ENCODE data around the gene UBTD1. TPM values are rescaled to one million over a fixed set of nuclear protein-coding genes. Genes with fewer than 3 reads are reported as not detected.
"Not testable (repeated sequence)": the region's sequence is repeated elsewhere in the genome, so short reads cannot be mapped to it uniquely, and the experiment has no call there.

The UBTD1 gene
- total and polyA plus RNA-seq, 3 donors from 2014 or later = 74.1 to 143 (median 111) TPM

DNA sequence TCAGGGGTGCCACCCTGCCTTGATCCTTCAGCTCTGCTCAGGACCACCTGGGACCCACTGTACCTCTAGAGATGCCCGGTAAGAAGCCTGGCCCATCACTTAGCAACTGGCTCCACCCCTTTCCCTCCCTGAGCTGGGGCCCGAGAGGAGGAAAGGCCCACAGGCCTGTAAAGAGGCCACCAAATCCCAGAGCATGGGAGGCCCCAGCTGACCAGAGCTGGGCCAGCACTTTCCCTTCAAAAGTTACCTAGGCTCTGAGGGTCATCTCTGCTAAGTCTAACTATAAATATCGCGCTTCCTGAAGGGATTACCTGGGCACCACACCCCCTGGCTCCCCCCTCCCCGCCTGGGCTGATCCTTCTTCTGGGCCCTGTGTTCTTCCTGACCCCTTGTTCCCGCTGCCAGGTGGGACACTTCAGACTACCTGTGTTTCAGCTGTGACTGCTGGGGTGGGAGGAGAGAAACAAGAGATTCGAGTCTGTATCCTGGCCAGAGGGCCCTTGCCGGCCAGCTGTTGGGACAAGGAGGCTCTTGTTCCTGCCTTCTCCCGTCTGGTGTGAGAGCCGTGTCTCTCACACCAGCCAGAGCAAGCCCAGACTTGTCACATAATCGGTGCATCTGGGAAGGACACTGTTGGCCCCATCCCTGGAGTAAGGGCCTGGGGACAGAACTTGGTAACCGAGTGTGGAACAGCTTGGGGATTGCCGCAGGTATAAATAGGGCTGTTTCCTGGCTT, 51.0 kb downstream of the UBTD1 start:
- H3K4me1 ChIP-seq = peaks cover 40% of the 10 kb centered on the region
- intact Hi-C loops (cut with DNase I; ENCODE audit: low total_unique reads) = loop anchor here (10.0 kb wide), 1 partner anchor 85 kb away; no protein-coding TSS in a partner anchor
- H3K27me3 ChIP-seq = no peaks in the 10 kb centered on the region
- no peak overlapping the region for H3K4me3 ChIP-seq
- DNase-seq = peak; percentile 54
- no peaks in the 10 kb centered on the region for H3K36me3 ChIP-seq (ENCODE audit: low read depth, missing control alignments)
- no peaks in the 10 kb centered on the region for H3K9me3 ChIP-seq
- H3K27ac ChIP-seq = peak overlapping the region; percentile 64 to 83
- TF ChIP-seq, protein P1, sequence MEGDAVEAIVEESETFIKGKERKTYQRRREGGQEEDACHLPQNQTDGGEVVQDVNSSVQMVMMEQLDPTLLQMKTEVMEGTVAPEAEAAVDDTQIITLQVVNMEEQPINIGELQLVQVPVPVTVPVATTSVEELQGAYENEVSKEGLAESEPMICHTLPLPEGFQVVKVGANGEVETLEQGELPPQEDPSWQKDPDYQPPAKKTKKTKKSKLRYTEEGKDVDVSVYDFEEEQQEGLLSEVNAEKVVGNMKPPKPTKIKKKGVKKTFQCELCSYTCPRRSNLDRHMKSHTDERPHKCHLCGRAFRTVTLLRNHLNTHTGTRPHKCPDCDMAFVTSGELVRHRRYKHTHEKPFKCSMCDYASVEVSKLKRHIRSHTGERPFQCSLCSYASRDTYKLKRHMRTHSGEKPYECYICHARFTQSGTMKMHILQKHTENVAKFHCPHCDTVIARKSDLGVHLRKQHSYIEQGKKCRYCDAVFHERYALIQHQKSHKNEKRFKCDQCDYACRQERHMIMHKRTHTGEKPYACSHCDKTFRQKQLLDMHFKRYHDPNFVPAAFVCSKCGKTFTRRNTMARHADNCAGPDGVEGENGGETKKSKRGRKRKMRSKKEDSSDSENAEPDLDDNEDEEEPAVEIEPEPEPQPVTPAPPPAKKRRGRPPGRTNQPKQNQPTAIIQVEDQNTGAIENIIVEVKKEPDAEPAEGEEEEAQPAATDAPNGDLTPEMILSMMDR (IDR thresholded peaks at IDR 0.05) = no peak
- no peak for TF ChIP-seq POLR2A (IDR thresholded peaks at IDR 0.05)
- 42 to 53% methylated on average over 6 to 13 of the region's 13 CpGs for WGBS, 2 donors

DNA sequence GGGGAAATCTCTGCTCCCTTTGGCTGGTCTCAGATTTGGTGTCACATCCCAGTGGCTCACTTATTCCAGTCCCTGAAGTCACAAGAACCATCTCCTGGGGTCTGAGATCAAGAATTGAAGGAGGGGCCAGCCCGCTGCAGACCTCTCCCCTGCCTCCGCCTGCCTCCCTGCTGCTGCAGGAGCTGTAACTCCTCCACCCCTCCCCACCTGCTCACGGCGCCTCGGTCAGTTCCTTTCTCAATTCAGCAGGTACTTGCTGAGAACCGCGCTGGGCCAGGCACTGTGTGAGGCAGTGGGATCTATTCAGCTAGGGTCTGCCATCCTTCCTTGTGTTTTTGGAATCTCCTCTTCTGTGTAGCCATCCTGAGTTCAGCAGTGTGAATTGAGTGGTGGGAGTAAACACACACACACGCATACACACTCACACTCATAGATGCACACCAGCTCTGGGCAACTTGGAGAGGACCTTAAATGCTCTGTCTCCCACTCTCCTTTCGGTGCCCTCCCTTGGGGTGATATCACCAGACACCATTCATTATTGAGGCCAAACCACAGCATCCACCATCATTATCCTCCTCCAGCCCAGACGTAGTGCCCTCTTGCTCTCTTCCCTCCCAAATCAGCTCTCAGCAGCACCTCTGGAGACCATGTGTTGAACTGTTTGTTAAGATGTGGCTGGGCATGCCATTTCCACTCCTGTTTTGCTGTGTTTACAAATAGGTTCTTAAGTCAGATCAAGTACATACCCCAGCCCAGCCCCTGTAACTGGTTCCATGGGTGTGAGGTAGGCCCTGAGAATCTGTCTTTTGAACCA, 51.8 kb downstream of the UBTD1 start:
- Histone ChIP-seq H3K27me3 (no peaks in the 10 kb centered on the region), H3K9me3 (no peaks in the 10 kb centered on the region), H3K4me3 (no peak overlapping the region), H3K36me3 (ENCODE audit: low read depth, missing control alignments) (no peaks in the 10 kb centered on the region), H3K4me1 (peaks cover 38% of the 10 kb centered on the region), H3K27ac (peak overlapping the region; percentile 64 to 83)
- WGBS, 2 donors = 71 to 90% methylated on average over 6 to 10 of the region's 10 CpGs
- intact Hi-C loops (cut with DNase I; ENCODE audit: low total_unique reads) = no loop called here
- TF ChIP-seq, protein P1 (IDR thresholded peaks at IDR 0.05) = no peak
- TF ChIP-seq POLR2A (IDR thresholded peaks at IDR 0.05) = no peak
- no peak for DNase-seq

DNA sequence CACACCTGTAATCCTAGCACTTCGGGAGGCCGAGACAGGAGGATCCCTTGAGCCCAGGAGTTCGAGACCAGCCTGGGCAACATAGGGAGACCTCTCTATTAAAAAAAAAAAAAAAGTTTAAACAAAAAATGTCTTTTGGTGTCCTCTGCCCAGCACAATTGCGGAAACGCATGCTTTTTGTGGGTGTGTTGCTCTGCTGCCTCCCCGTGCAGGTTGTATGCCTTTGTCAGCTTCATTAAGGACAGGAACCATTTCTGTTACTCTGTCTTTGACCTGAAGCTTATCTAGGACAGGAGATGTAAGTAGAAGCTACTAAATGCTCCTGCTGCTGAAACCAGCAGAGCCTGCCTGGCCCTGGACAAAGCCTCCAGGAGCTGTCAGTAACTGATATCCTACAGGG, 52.5 kb downstream of the UBTD1 start:
- 89 to 91% methylated on average over 6 of the region's 6 CpGs for WGBS, 2 donors

DNA sequence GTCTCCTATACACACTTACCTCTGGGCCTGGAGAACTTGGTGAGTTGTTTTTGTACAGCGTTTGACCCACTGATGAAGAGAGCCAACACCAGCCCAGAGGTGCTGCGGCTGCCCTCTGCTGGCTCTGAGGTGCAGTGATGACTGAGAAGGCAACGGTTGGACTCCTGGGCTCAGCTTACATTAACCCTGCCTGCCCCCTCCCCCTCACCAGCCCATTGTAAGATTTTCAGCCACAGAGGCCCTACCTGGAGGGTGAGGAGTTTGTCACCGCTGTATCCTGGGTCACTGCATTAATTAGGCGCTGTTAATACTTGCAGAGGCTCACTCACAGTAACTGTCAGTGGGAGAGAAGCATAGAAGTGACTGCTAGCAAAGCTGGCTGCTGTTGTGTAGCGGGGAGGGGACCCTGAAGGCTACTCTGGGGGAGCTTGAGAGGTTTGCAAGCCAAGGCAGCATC, 54.9 kb downstream of the UBTD1 start:
- Histone ChIP-seq H3K4me1 (peaks cover 26% of the 10 kb centered on the region), H3K4me3 (no peak overlapping the region), H3K9me3 (no peaks in the 10 kb centered on the region), H3K27me3 (no peaks in the 10 kb centered on the region), H3K27ac (no peak overlapping the region), H3K36me3 (ENCODE audit: low read depth, missing control alignments) (no peaks in the 10 kb centered on the region)
- TF ChIP-seq, protein P1 (IDR thresholded peaks at IDR 0.05) = peak; percentile 42 to 70 (median 51)
- TF ChIP-seq POLR2A (IDR thresholded peaks at IDR 0.05) = no peak
- DNase-seq = peak; percentile 77
- WGBS, 2 donors = 21 to 22% methylated on average over 5 to 6 of the region's 6 CpGs
- intact Hi-C loops (cut with DNase I; ENCODE audit: low total_unique reads) = no loop called here

More for the DNA sequence above, 52.5 kb downstream of the UBTD1 start:
- H3K36me3 ChIP-seq (ENCODE audit: low read depth, missing control alignments) = no peaks in the 10 kb centered on the region
- no peaks in the 10 kb centered on the region for H3K9me3 ChIP-seq
- no peak for TF ChIP-seq POLR2A (IDR thresholded peaks at IDR 0.05)
- TF ChIP-seq, protein P1 (IDR thresholded peaks at IDR 0.05) = no peak
- H3K4me3 ChIP-seq = no peak overlapping the region
- intact Hi-C loops (cut with DNase I; ENCODE audit: low total_unique reads) = no loop called here
- H3K4me1 ChIP-seq = peaks cover 36% of the 10 kb centered on the region
- no peak for DNase-seq
- H3K27me3 ChIP-seq = no peaks in the 10 kb centered on the region
- H3K27ac ChIP-seq = no peak overlapping the region

DNA sequence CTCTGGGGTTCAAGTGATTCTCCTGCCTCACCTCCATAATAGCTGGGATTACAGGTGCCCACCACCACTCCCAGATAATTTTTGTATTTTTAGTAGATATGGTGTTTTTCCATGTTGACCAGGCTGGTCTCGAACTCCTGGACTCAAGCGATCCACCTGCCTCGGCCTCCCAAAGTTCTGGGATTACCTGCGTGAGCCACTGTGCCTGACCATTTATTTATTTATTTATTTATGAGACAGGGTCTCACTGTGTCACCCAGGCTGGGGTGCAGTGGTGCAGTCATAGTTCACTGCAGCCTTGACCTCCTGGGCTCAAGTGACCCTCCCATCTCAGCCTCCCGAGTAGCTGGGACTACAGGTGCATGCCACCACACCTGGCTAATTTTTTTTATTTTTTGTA, 55.6 kb downstream of the UBTD1 start:
- DNase-seq; H3K27ac ChIP-seq; H3K27me3 ChIP-seq; H3K9me3 ChIP-seq; intact Hi-C loops (cut with DNase I; ENCODE audit: low total_unique reads); H3K36me3 ChIP-seq (ENCODE audit: low read depth, missing control alignments); H3K4me3 ChIP-seq: not testable (repeated sequence)
- WGBS, 2 donors = 85 to 96% methylated on average over 5 of the region's 5 CpGs
- peaks cover 19% of the 10 kb centered on the region for H3K4me1 ChIP-seq

DNA sequence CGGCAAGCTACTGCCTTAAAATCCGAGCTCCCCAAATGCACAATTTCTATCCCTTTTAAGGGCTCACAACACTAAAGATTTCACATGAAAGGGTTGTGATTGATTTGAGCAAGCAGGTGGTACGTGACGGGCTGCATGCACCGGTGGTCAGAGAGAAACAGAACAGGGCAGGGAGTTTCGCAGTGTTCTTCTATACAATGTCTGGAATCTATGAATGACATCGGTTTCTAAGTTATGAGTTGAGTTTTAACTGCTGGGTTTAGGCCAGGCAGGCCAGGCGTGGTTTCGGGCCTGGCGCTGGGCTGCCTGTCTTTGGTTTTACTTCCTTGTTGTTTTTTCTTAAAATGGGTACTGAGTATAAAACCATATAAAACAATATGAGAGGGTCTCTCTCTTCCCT, 56.8 kb downstream of the UBTD1 start:
- H3K27me3 ChIP-seq; DNase-seq; H3K36me3 ChIP-seq (ENCODE audit: low read depth, missing control alignments); H3K4me3 ChIP-seq; H3K27ac ChIP-seq; intact Hi-C loops (cut with DNase I; ENCODE audit: low total_unique reads); H3K9me3 ChIP-seq: not testable (repeated sequence)
- WGBS, 2 donors = 77 to 78% methylated on average over 10 of the region's 10 CpGs
- peaks cover 13% of the 10 kb centered on the region for H3K4me1 ChIP-seq

DNA sequence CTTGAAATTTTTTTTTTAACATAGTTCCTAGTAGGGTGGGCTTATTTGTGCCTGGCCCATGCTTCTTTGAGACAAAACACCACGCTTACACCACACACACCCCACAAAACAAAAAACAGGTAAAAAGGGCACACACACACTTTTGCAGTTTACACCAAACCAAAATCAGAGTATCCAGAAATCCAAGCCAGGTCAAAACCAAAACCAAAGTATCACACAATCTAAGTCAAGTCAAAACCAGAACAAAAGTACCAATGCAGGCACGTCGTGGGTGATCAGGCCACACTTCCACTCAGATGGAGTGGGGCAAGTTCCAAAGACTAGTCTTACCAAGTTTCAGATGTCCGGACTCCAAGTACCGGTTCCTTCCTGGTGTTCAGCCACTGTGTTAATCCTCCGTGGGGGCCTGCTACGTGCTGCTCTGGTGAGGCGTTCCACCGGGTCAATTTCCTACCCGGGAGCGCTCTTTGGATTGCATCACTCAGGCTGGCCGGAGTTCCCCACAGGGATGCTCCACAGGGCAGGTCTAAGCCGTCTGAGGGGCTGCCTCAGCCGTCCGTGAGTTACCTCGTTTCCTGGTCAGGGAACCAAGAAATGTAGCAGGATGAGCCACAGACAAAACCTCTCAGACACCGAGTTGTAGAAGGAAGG, 62.1 kb downstream of the UBTD1 start:
- H3K9me3 ChIP-seq; H3K27me3 ChIP-seq; DNase-seq; H3K4me3 ChIP-seq; H3K36me3 ChIP-seq (ENCODE audit: low read depth, missing control alignments); H3K4me1 ChIP-seq; intact Hi-C loops (cut with DNase I; ENCODE audit: low total_unique reads); H3K27ac ChIP-seq: not testable (repeated sequence)
- WGBS, 2 donors = 76 to 90% methylated on average over 16 to 17 of the region's 17 CpGs
